Ishikawa (cell line): Measurements from ENCODE around the gene PLEKHA6.

Experiments used
- EP300 ChIP-seq: IDR thresholded peaks from 2 replicates; pipeline ENCODE4 v1.6.1; 2012; ENCODE audit warnings: borderline replicate concordance
- YY1 ChIP-seq: IDR thresholded peaks from 2 replicates; pipeline ENCODE4 v1.6.1; 2012; ENCODE audit warnings: low read depth

- TF ChIP-seq EP300 (no peak), YY1 (no peak)
Measured at GRCh38 chr1:204222764-204223055, 137.0 kb downstream of the PLEKHA6 start.
